ENCODE data around the gene DHCR7.
A peak's percentile ranks its signal among the peaks of the same experiment; 100 is the strongest.

The DHCR7 gene

GRCh38 chr11:71456294-71456693 lies 8.1 kb upstream of the DHCR7 start:
- no peak for DNase-seq

- peak; percentile 28 for DNase-seq
These were observed 6.4 kb upstream of the DHCR7 start for GRCh38 chr11:71454470-71455113.

GRCh38 chr11:71453918-71454304 lies 5.7 kb upstream of the DHCR7 start:
- DNase-seq = no peak

- DNase-seq = peak; percentile 95
These were observed 5.1 kb upstream of the DHCR7 start, which contains the start of gene NADSYN1 for GRCh38 chr11:71453037-71453917. NADSYN1 (plus strand) TSS chr11:71453203; CDS start chr11:71453297, 94 bp downstream.

GRCh38 chr11:71452199-71453036 lies 4.2 kb upstream of the DHCR7 start:
- DNase-seq = peak; percentile 67

GRCh38 chr11:71451596-71452198 lies 3.5 kb upstream of the DHCR7 start:
- DNase-seq = peak; percentile 50

GRCh38 chr11:71450939-71451338 lies 2.7 kb upstream of the DHCR7 start:
- no peak for DNase-seq

GRCh38 chr11:71450507-71450906 lies 2.3 kb upstream of the DHCR7 start:
- DNase-seq = no peak

GRCh38 chr11:71449596-71449995 lies 1.4 kb upstream of the DHCR7 start:
- no peak for DNase-seq

GRCh38 chr11:71447791-71448256 lies 369 bp downstream of the DHCR7 start:
- peak; percentile 36 for DNase-seq

- no peak for DNase-seq
These were observed 1.1 kb downstream of the DHCR7 start for GRCh38 chr11:71446942-71447688.

- DNase-seq = no peak
These were observed 2.0 kb downstream of the DHCR7 start for GRCh38 chr11:71446150-71446549.

- no peak for DNase-seq
These were observed 3.4 kb downstream of the DHCR7 start for GRCh38 chr11:71444811-71445210.

- DNase-seq = no peak
These were observed 4.3 kb downstream of the DHCR7 start for GRCh38 chr11:71443736-71444445.

- no peak for DNase-seq
These were observed 5.3 kb downstream of the DHCR7 start for GRCh38 chr11:71442880-71443279.

GRCh38 chr11:71442123-71442522 lies 6.1 kb downstream of the DHCR7 start:
- no peak for DNase-seq

GRCh38 chr11:71441251-71441650 lies 6.9 kb downstream of the DHCR7 start:
- no peak for DNase-seq

GRCh38 chr11:71440021-71440755 lies 8.0 kb downstream of the DHCR7 start:
- no peak for DNase-seq

GRCh38 chr11:71438650-71439049 lies 9.5 kb downstream of the DHCR7 start:
- DNase-seq = no peak

- DNase-seq = no peak
These were observed 10.3 kb downstream of the DHCR7 start for GRCh38 chr11:71437879-71438278.

GRCh38 chr11:71437399-71437798 lies 10.8 kb downstream of the DHCR7 start:
- no peak for DNase-seq
